PFSK-1 (cell line): Measurements from ENCODE around the gene INPP5A.

Experiments used
- FOXP2 ChIP-seq: optimal IDR thresholded peaks from 2 replicates; pipeline ENCODE3; 2011; ENCODE audit warnings: borderline replicate concordance, control low read depth, inconsistent platforms; ENCODE audit not compliant: insufficient read depth; ENCODE audit errors: extremely low read length, extremely low read depth
- POLR2AphosphoS5 ChIP-seq: IDR thresholded peaks from 2 replicates; pipeline ENCODE4 v1.6.1; 2012; ENCODE audit warnings: low read depth, mild to moderate bottlenecking, control low read depth, low read length, moderate library complexity
- REST ChIP-seq, 2 experiments: IDR thresholded peaks; 2 replicates each; pipeline versions ENCODE4 v1.6.1 to v1.8.0; 2011 to 2012; ENCODE audit warnings: low read depth in 2 of 2, low read length in 2 of 2, control low read depth in 1 of 2, inconsistent platforms in 1 of 2, mild to moderate bottlenecking in 1 of 2, moderate library complexity in 1 of 2; ENCODE audit not compliant: insufficient read depth in 1 of 2
- SIN3A ChIP-seq: IDR thresholded peaks from 2 replicates; pipeline ENCODE4 v1.6.1; 2012; ENCODE audit warnings: mild to moderate bottlenecking, low read length, moderate library complexity, borderline replicate concordance; ENCODE audit not compliant: insufficient read depth
- TAF1 ChIP-seq: IDR thresholded peaks from 2 replicates; pipeline ENCODE4 v1.6.1; 2012; ENCODE audit warnings: low read length, control low read depth, borderline replicate concordance; ENCODE audit not compliant: insufficient read depth

Gene INPP5A

GRCh38 chr10:132652936-132653590 lies 115.5 kb downstream of the INPP5A start:
- no peak for TF ChIP-seq REST (IDR thresholded peaks at IDR 0.05; ENCODE audit: insufficient read depth in 1 of 2, low read depth in 2 of 2, low read length in 2 of 2)
- TF ChIP-seq FOXP2: no peak
- no peak for TF ChIP-seq POLR2AphosphoS5
- no peak for TF ChIP-seq SIN3A
- TF ChIP-seq TAF1: no peak

GRCh38 chr10:132653721-132654120 lies 116.1 kb downstream of the INPP5A start:
- TF ChIP-seq SIN3A (no peak), TAF1 (no peak), POLR2AphosphoS5 (no peak), FOXP2 (no peak), REST (IDR thresholded peaks at IDR 0.05; ENCODE audit: insufficient read depth in 1 of 2, low read depth in 2 of 2, low read length in 2 of 2) (no peak)

GRCh38 chr10:132654121-132654571 lies 116.6 kb downstream of the INPP5A start:
- TF ChIP-seq FOXP2 (no peak), REST (IDR thresholded peaks at IDR 0.05; ENCODE audit: insufficient read depth in 1 of 2, low read depth in 2 of 2, low read length in 2 of 2) (no peak), TAF1 (no peak), SIN3A (no peak), POLR2AphosphoS5 (no peak)

GRCh38 chr10:132654708-132655661 lies 117.4 kb downstream of the INPP5A start:
- TF ChIP-seq FOXP2 (peak; percentile 31), TAF1 (no peak)

- TF ChIP-seq TAF1: no peak
- no peak for TF ChIP-seq FOXP2
- no peak for TF ChIP-seq POLR2AphosphoS5
- no peak for TF ChIP-seq REST (IDR thresholded peaks at IDR 0.05; ENCODE audit: insufficient read depth in 1 of 2, low read depth in 2 of 2, low read length in 2 of 2)
- no peak for TF ChIP-seq SIN3A
These were observed 118.1 kb downstream of the INPP5A start for GRCh38 chr10:132655735-132656134.
